Jurkat, Clone E6-1 (cell line): Measurements from ENCODE around the gene ZDHHC12.
"Not testable (repeated sequence)": the region's sequence is repeated elsewhere in the genome, so short reads cannot be mapped to it uniquely, and the experiment has no call there.

Experiments
- DNase-seq: peaks from one replicate; pipeline ENCODE4 v3.0.0-alpha.2; 2011; ENCODE audit warnings: low read depth, low spot score
- H3K4me3 ChIP-seq: 2 replicates; pipeline ENCODE4 v1.5.1; 2011; ENCODE audit warnings: mild to moderate bottlenecking, low read length, control low read depth, moderate library complexity

The ZDHHC12 gene

GRCh38 chr9:128714586-128715435 is 9.1 kb downstream of the ZDHHC12 start:
- H3K4me3 ChIP-seq = no peak overlapping the region
- DNase-seq = no peak

GRCh38 chr9:128713941-128714573 is 9.9 kb downstream of the ZDHHC12 start:
- DNase-seq = no peak
- H3K4me3 ChIP-seq = no peak overlapping the region

- DNase-seq = no peak
Observed at GRCh38 chr9:128713411-128713780, 10.5 kb downstream of the ZDHHC12 start.

GRCh38 chr9:128712451-128713410 is 11.2 kb downstream of the ZDHHC12 start:
- H3K4me3 ChIP-seq = no peak overlapping the region
- no peak for DNase-seq

More at GRCh38 chr9:128713411-128713780, 10.5 kb downstream of the ZDHHC12 start:
- no peak overlapping the region for H3K4me3 ChIP-seq

- no peak overlapping the region for H3K4me3 ChIP-seq
- DNase-seq = no peak
Observed at GRCh38 chr9:128707446-128707845, 16.5 kb downstream of the ZDHHC12 start.

- DNase-seq = no peak
- no peak overlapping the region for H3K4me3 ChIP-seq
Observed at GRCh38 chr9:128706671-128707381, 17.1 kb downstream of the ZDHHC12 start.

- no peak for DNase-seq
- H3K4me3 ChIP-seq = no peak overlapping the region
Observed at GRCh38 chr9:128706045-128706444, 17.9 kb downstream of the ZDHHC12 start.

- DNase-seq = no peak
- no peak overlapping the region for H3K4me3 ChIP-seq
Observed at GRCh38 chr9:128705051-128705965, 18.6 kb downstream of the ZDHHC12 start.

GRCh38 chr9:128704356-128704670 is 19.6 kb downstream of the ZDHHC12 start:
- no peak for DNase-seq
- no peak overlapping the region for H3K4me3 ChIP-seq

- no peak overlapping the region for H3K4me3 ChIP-seq
- no peak for DNase-seq
Observed at GRCh38 chr9:128703616-128704355, 20.1 kb downstream of the ZDHHC12 start.

- H3K4me3 ChIP-seq = peak overlapping the region; percentile 55; the same call in 1 of the 2 replicates
- DNase-seq = no peak
Observed at GRCh38 chr9:128702949-128703615, 20.8 kb downstream of the ZDHHC12 start.

GRCh38 chr9:128702445-128702948 is 21.4 kb downstream of the ZDHHC12 start, which contains the start of gene PKN3:
Gene PKN3, plus strand, starts transcription at chr9:128702503. Its CDS starts 413 bp downstream, at chr9:128702916.
- DNase-seq = no peak
- H3K4me3 ChIP-seq = peak within 1 kb of the TSS; percentile 55

- no peak overlapping the region; the same call in 1 of the 2 replicates for H3K4me3 ChIP-seq
- DNase-seq = no peak
Observed at GRCh38 chr9:128701227-128701854, 22.6 kb downstream of the ZDHHC12 start.

- not testable (repeated sequence) for DNase-seq, H3K4me3 ChIP-seq
Observed at GRCh38 chr9:128699096-128699795, 24.7 kb downstream of the ZDHHC12 start.

- DNase-seq = no peak
Observed at GRCh38 chr9:128696923-128697707, 26.8 kb downstream of the ZDHHC12 start.

More at GRCh38 chr9:128696923-128697707, 26.8 kb downstream of the ZDHHC12 start:
- H3K4me3 ChIP-seq = no peak overlapping the region
